HG02981 (cell line): ENCODE data around the gene RNU6-1.

Experiments used
- ATAC-seq: cut with Tn5 transposase; IDR thresholded peaks from one replicate; pipeline ENCODE4 v1.9.1; 2021; ENCODE audit warnings: mild to moderate bottlenecking, moderate library complexity; ENCODE audit not compliant: unreplicated experiment

The RNU6-1 gene

DNA sequence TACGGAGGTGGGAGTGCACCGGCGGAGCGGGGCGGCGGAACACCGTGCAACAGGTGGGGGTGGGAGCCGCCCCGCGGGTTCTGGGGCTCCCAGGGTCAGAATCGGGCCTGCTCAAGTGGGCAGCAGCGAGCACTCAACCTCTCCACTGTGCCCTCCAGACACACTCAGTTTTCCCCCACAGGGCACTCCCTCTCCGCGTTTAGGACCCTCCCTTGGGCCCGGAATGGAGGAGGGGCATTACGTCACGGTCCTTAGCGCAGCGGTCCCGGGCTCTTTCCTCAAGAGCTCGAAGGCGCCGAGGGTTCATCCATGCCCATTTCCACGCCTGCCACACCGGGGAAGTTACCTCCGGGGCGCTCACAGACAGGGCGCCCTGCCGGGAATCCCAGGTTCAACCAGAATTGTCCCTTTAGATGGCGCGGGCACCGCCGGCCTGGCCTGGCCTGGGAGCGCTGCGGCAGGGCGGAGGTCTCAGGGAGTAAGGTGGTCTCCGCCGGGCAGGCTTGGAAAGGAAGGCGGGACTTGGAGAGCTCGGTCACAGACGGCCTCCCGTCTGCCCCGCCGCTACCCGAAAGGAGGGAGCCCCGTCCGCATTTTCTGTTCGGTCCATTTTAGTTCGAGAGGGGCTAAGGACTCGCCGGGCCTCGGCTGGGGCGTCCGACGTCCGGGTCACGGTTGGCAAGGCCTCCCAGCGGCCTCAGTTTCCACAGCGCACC, 5.1 kb downstream of the RNU6-1 start:
- ATAC-seq, result no peak

GRCh38 chr15:67833710-67834511, 5.9 kb downstream of the RNU6-1 start:
- ATAC-seq, result no peak

- ATAC-seq, result no peak
These were observed 6.7 kb downstream of the RNU6-1 start for GRCh38 chr15:67832897-67833709.

- no peak for ATAC-seq
These were observed 7.8 kb downstream of the RNU6-1 start for GRCh38 chr15:67832031-67832551.

- ATAC-seq, result no peak
These were observed 8.5 kb downstream of the RNU6-1 start for GRCh38 chr15:67831363-67831762.

DNA sequence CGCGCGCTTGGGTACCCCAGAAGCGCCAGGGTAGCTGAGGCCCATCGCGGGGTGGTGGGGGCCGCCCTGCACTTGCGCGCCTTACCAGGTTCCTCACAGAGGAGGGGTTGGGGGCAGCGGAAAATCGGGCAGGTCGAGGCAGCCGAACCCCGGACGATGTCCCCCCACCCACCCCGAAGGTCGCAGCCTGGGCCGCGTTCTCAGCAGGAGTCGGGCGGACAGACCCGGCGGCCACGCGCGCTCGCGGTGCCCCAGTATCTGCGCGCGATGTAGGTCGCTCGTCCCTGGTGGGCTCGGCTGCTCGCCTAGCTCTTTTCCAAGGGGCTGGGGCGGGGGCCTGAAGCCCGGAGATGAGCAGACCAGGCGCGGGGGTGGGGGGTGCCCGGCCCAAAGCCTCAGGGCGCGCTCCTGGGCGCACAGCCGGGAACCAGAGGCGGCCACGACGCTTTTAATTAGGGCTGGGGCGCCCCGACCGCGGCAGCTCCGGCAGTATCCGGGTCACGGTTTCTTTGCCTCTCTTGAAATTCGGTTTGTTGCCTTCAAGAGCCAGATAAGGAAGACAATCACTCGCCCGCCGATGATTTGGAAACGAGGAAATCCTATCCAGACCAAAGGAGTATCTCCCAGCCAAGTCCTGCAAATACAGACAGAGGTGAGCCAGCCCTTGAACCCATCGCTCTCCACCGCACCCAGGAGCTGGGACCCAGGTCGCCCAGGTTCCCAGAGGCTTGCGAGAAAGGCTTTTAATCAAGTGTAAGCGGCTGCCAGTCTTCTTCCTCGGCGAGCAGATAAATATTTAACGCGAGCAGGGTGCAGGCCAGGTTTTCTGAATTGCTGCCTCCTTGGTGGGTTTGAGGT, 10.0 kb downstream of the RNU6-1 start:
- no peak for ATAC-seq

GRCh38 chr15:67828969-67829646, 10.7 kb downstream of the RNU6-1 start:
- ATAC-seq, result no peak

DNA sequence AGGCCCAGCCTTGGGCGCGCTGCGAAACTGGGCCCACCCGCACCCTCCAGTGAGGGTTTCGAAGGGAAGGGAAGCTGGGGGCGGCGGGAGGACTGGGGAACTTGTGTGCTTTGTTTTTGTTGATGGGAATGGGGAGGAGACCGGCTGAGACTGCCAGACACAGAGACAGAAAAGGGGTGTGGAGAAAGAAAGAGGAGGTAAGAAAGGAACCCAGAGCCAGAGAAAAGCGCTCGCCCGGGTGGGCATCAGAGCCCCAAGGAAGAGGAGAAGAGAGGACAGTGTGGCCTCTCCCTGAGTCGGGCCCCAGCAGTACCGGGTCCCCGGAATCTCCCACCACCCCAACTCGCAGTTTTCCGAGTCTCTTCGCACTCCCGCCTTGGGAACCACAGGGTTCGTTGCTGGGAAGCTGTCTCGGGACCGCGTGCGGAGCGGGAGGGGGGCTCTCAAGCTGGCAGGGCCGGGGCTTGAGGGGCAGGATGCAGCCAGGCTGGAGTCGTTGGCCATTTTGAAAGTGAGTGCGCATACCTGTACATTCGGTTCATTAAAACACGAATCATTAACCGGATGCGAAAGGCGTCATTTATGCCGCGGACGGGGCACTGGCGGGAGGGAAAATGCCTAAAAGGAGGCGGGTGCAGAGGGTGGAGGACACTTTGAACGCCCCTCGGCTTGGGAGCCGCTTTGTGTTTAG, 11.4 kb downstream of the RNU6-1 start:
- ATAC-seq, result no peak

DNA sequence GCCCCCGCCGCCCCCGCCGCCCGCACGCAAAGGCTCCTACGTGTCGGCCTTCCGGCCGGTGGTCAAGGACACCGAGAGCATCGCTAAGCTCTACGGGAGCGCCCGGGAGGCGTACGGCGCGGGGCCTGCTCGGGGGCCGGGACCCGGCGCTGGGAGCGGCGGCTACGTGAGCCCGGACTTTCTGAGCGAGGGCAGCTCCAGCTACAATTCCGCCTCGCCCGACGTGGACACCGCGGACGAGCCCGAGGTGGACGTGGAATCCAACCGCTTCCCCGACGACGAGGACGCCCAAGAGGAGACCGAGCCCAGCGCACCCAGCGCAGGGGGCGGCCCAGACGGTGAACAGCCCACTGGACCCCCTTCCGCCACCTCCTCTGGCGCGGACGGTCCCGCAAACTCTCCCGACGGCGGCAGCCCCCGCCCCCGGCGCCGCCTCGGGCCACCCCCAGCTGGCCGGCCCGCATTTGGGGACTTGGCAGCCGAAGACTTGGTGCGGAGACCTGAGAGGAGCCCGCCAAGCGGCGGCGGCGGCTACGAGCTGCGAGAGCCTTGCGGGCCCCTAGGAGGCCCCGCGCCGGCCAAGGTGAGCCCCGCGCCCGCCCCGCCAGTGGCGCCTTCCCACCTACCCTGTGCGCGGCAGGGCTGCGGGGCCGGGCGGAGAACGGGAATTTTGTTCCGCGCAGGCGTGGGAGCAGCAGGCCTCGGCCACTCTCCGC, 12.1 kb downstream of the RNU6-1 start:
- ATAC-seq, result no peak

DNA sequence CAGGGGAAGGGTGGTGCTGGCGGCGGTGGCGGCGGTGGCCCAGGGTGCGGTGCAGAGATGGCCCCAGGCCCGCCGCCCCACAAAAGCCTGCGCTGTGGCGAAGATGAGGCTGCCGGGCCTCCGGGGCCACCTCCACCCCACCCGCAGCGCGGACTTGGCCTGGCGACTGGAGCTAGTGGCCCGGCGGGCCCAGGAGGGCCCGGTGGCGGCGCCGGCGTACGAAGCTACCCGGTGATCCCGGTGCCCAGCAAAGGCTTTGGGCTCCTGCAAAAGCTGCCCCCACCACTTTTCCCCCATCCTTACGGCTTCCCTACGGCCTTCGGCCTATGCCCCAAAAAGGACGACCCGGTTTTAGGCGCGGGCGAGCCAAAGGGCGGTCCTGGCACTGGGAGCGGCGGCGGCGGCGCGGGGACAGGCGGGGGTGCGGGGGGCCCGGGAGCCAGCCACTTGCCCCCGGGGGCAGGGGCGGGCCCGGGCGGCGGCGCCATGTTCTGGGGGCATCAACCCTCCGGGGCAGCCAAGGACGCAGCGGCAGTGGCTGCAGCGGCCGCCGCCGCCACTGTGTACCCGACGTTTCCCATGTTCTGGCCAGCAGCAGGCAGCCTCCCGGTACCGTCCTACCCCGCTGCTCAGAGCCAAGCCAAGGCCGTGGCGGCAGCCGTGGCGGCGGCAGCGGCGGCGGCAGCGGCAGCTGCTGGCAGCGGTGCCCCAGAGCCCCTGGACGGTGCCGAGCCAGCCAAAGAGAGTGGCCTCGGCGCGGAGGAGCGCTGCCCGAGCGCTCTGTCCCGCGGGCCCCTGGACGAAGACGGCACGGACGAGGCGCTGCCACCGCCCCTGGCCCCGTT, 12.9 kb downstream of the RNU6-1 start:
- no peak for ATAC-seq

DNA sequence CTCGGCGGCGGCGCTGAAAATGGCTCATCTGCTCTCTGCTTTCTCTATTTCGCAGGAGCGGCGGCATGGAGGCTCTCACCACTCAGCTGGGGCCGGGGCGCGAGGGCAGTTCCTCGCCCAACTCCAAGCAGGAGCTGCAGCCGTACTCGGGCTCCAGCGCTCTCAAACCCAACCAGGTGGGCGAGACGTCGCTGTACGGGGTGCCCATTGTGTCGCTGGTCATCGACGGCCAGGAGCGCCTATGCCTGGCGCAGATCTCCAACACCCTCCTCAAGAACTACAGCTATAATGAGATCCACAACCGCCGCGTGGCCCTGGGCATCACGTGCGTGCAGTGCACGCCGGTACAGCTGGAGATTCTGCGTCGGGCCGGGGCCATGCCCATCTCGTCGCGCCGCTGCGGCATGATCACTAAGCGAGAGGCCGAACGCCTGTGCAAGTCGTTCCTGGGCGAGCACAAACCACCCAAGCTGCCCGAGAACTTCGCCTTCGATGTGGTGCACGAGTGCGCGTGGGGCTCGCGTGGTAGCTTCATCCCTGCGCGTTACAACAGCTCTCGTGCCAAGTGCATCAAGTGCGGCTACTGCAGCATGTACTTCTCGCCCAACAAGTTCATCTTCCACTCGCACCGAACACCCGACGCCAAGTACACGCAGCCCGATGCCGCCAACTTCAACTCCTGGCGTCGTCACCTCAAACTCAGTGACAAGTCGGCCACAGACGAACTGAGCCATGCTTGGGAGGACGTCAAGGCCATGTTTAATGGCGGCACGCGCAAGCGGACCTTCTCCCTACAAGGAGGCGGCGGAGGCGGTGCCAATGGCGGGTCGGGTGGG, 13.7 kb downstream of the RNU6-1 start:
- ATAC-seq, result no peak

DNA sequence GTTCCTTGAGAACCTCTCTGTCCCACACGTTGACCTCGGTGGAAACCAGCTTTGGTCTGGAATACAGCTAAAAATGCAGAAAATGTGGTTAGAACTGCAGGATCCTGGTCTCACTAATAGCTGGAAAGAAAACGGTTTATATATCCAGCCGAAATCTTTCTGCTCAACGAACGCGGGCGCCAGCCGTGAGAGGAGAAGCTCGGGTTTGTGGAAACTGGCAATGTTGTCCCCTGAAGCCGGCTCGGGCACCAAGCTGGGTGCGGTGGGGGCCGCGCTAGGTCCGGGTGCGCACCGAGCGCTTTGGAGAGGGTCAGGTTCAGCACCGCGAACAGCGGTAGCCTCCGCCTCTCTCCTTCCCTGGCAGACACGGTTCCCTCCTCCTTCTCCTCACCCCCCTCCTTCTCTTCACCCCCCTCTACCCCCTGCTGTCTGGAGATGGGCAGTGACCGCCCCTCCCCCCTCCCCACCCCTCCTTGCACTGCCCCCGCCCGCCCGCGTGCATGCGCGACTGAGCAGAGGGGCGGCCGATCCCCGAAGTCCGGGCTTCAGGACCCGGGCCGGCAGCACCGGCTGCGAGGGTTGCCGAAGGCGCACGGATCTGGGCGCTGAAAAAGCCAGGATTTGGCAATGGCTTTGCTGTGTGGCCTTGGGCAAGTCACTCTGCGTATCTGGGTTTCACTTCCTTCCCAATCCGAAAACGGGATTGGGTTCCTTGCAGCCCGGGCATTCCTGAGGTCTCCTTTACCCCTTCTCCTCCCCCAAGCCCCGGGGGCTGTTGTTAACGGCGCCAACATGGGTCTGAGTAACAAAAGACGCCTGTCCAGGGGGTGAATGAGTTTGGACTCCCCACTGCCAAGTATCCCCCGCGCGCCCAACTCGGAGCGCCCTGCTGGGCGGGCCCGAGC, 14.6 kb downstream of the RNU6-1 start, which contains the start of gene SKOR1:
TSS of gene SKOR1 (plus strand) at position 534 of the 905 bp plus-strand sequence. CDS start at position 628, 94 bp downstream.
- ATAC-seq, result no peak

DNA sequence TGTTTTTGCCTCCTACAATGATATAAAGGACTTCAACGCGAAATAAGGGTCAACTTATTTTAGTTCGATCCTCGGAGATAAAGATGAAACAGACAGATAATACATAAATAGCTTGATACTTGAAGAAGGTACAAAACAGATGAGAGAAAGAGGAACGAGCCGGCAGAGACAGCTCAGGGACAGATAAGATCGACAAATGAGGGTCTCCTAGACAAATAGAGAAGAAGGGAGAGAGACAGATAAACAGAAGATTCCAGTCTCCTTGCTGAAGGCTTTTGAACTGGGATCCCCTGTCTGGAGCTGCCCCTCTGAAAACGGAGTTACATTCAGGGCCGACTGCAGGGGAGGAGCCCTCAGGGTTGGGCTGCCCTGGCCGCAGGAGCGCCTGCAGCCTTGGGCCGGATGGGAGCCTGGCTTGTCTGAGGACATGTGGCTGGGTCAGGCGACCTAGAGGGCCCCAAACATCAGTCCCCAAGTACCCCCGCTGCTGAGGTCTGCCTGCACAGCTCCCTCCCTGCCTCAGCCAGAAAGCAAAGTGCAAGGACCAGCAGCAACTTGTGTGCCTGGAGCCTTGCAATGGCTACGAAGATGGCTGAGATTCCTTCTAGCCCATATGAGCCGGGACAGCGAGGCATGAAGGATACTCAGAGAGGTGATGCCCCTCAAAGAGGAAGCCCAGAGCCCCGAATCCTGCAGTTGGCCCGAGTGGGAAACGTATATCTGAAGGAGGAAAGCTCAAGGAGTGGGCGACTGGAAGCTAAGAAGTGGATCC, 15.5 kb downstream of the RNU6-1 start:
- no peak for ATAC-seq

DNA sequence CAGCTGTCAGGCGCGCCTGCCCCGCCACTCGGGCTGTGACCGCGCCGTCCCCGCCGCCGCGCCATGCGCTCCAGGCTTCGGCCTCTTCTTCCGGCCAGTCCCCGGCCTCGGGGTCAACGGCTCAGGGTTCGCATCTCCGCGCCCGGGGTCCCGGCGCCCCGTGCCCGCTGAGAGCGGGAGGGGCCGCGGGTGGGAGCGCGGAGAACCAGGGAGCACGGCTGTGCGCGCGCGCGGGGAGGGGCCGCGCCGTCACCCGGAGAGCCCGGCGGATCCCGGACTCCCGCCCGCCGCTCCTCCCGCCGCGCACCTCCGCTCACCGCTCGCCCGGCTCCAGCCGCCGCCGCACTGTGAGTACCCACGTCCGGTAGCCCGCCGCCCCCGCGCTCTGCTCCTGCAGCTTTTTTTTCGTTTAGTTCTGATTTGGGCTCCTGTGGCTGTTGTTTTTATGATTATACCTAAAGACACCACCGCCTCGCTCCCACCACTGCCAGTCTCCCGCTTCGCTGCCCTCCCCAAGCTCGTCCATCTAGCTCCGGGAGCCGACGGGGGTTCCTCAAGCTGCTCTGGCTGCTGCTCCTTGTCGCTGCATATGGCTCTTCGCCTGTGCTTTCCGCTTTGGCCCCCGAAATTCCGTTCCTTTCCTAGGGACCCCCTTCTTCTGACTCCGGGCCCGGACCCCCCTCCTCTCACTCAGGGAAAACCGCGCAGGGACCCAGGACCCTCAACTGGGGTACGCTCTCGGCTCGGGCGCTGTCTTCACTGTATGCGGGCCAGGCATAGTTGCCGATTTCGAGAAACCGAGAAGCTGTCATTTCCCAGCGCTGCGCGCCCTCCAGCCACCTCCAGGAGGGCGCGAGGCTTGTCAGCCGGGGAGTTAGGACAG, 16.3 kb downstream of the RNU6-1 start:
- no peak for ATAC-seq
